Activated naive CD8-positive, alpha-beta T cell treated with anti-CD3 and anti-CD28 coated beads, Interleukin-2, amount 50 U/mL, for 24 hours (primary cell): ENCODE data around the gene RGP1.

Source experiments
- ATAC-seq: fragments of 150-1000 bp; cut with Tn5 transposase; one replicate; pipeline ENCODE4 v1.10.0; 2021
- DNase-seq: peaks from one replicate; pipeline ENCODE4 v3.0.0; 2021
- H3K27ac Mint-ChIP-seq: one replicate; pipeline ENCODE4 v1.8.0; 2021; ENCODE audit warnings: mild to moderate bottlenecking, mixed read lengths
- H3K27me3 Mint-ChIP-seq: one replicate; pipeline ENCODE4 v1.8.0; 2021; ENCODE audit warnings: mixed read lengths
- H3K36me3 Mint-ChIP-seq: one replicate; pipeline ENCODE4 v1.8.0; 2021; ENCODE audit warnings: low read depth, mixed read lengths
- H3K4me1 Mint-ChIP-seq: one replicate; pipeline ENCODE4 v1.8.0; 2021; ENCODE audit warnings: mixed read lengths
- H3K4me3 Mint-ChIP-seq: one replicate; pipeline ENCODE4 v1.8.0; 2021; ENCODE audit warnings: mild to moderate bottlenecking, moderate library complexity, mixed read lengths
- H3K9me3 Mint-ChIP-seq: one replicate; pipeline ENCODE4 v1.8.0; 2021; ENCODE audit warnings: mixed read lengths

RGP1 gene

GRCh38 chr9:35763181-35763580 lies 14.1 kb downstream of the RGP1 start:
- H3K4me1 Mint-ChIP-seq: peaks cover 26% of the 10 kb centered on the region
- DNase-seq: no peak
- H3K27me3 Mint-ChIP-seq: no peaks in the 10 kb centered on the region
- H3K27ac Mint-ChIP-seq: no peak overlapping the region
- no peaks in the 10 kb centered on the region for H3K9me3 Mint-ChIP-seq
- H3K36me3 Mint-ChIP-seq: peaks cover 5% of the 10 kb centered on the region
- no peak overlapping the region for H3K4me3 Mint-ChIP-seq
- no peak for ATAC-seq

- DNase-seq (no peak), ATAC-seq (no peak)
- H3K9me3 Mint-ChIP-seq: no peaks in the 10 kb centered on the region
- H3K4me3 Mint-ChIP-seq: no peak overlapping the region
- H3K4me1 Mint-ChIP-seq: peaks cover 20% of the 10 kb centered on the region
- peaks cover 1% of the 10 kb centered on the region for H3K36me3 Mint-ChIP-seq
- H3K27me3 Mint-ChIP-seq: no peaks in the 10 kb centered on the region
- H3K27ac Mint-ChIP-seq: no peak overlapping the region
These were observed 14.7 kb downstream of the RGP1 start for GRCh38 chr9:35763803-35764202.

GRCh38 chr9:35766997-35767396 lies 17.9 kb downstream of the RGP1 start:
- no peak for DNase-seq
- Mint-ChIP-seq H3K27ac (no peak overlapping the region), H3K4me1 (peaks cover 5% of the 10 kb centered on the region), H3K9me3 (no peaks in the 10 kb centered on the region), H3K4me3 (no peak overlapping the region), H3K36me3 (no peaks in the 10 kb centered on the region), H3K27me3 (no peaks in the 10 kb centered on the region)
- no peak for ATAC-seq

- H3K9me3 Mint-ChIP-seq: no peaks in the 10 kb centered on the region
- H3K4me3 Mint-ChIP-seq: no peak overlapping the region
- H3K36me3 Mint-ChIP-seq: no peaks in the 10 kb centered on the region
- H3K4me1 Mint-ChIP-seq: peaks cover 5% of the 10 kb centered on the region
- DNase-seq (no peak), ATAC-seq (no peak)
- no peak overlapping the region for H3K27ac Mint-ChIP-seq
- H3K27me3 Mint-ChIP-seq: no peaks in the 10 kb centered on the region
These were observed 18.4 kb downstream of the RGP1 start for GRCh38 chr9:35767458-35767857.

- H3K27ac Mint-ChIP-seq: no peak overlapping the region
- H3K4me1 Mint-ChIP-seq: peaks cover 5% of the 10 kb centered on the region
- no peaks in the 10 kb centered on the region for H3K27me3 Mint-ChIP-seq
- DNase-seq (no peak), ATAC-seq (no peak)
- H3K36me3 Mint-ChIP-seq: no peaks in the 10 kb centered on the region
- H3K4me3 Mint-ChIP-seq: no peak overlapping the region
- H3K9me3 Mint-ChIP-seq: no peaks in the 10 kb centered on the region
These were observed 20.7 kb downstream of the RGP1 start for GRCh38 chr9:35769763-35770162.

GRCh38 chr9:35771075-35771433 lies 22.0 kb downstream of the RGP1 start:
- Mint-ChIP-seq H3K4me3 (no peak overlapping the region), H3K27ac (no peak overlapping the region), H3K9me3 (no peaks in the 10 kb centered on the region), H3K4me1 (peaks cover 8% of the 10 kb centered on the region), H3K36me3 (no peaks in the 10 kb centered on the region), H3K27me3 (no peaks in the 10 kb centered on the region)
- DNase-seq: no peak
- ATAC-seq: no peak

GRCh38 chr9:35771534-35771933 lies 22.4 kb downstream of the RGP1 start:
- no peak overlapping the region for H3K4me3 Mint-ChIP-seq
- no peak for DNase-seq
- H3K27ac Mint-ChIP-seq: no peak overlapping the region
- H3K9me3 Mint-ChIP-seq: no peaks in the 10 kb centered on the region
- no peaks in the 10 kb centered on the region for H3K27me3 Mint-ChIP-seq
- no peak for ATAC-seq
- H3K4me1 Mint-ChIP-seq: peaks cover 4% of the 10 kb centered on the region
- no peaks in the 10 kb centered on the region for H3K36me3 Mint-ChIP-seq

GRCh38 chr9:35771943-35772342 lies 22.9 kb downstream of the RGP1 start:
- Mint-ChIP-seq H3K27me3 (no peaks in the 10 kb centered on the region), H3K4me3 (no peak overlapping the region), H3K27ac (no peak overlapping the region), H3K4me1 (peaks cover 4% of the 10 kb centered on the region), H3K36me3 (no peaks in the 10 kb centered on the region), H3K9me3 (no peaks in the 10 kb centered on the region)
- no peak for ATAC-seq
- DNase-seq: no peak

GRCh38 chr9:35774907-35775635 lies 26.0 kb downstream of the RGP1 start:
- Mint-ChIP-seq H3K4me3 (no peak overlapping the region), H3K9me3 (no peaks in the 10 kb centered on the region), H3K36me3 (peaks cover 6% of the 10 kb centered on the region), H3K27ac (no peak overlapping the region), H3K4me1 (peaks cover 4% of the 10 kb centered on the region), H3K27me3 (no peaks in the 10 kb centered on the region)
- no peak for ATAC-seq
- DNase-seq: no peak

- H3K27me3 Mint-ChIP-seq: no peaks in the 10 kb centered on the region
- no peak for DNase-seq
- H3K27ac Mint-ChIP-seq: no peak overlapping the region
- H3K9me3 Mint-ChIP-seq: no peaks in the 10 kb centered on the region
- peaks cover 14% of the 10 kb centered on the region for H3K36me3 Mint-ChIP-seq
- no peak overlapping the region for H3K4me3 Mint-ChIP-seq
- ATAC-seq: no peak
- H3K4me1 Mint-ChIP-seq: peaks cover 4% of the 10 kb centered on the region
These were observed 26.9 kb downstream of the RGP1 start for GRCh38 chr9:35776018-35776417.

- Mint-ChIP-seq H3K36me3 (peaks cover 18% of the 10 kb centered on the region), H3K27ac (no peak overlapping the region), H3K9me3 (peaks cover 3% of the 10 kb centered on the region), H3K27me3 (no peaks in the 10 kb centered on the region), H3K4me3 (no peak overlapping the region), H3K4me1 (peaks cover 4% of the 10 kb centered on the region)
- DNase-seq (no peak), ATAC-seq (no peak)
These were observed 29.4 kb downstream of the RGP1 start for GRCh38 chr9:35778496-35778895.

- Mint-ChIP-seq H3K27me3 (no peaks in the 10 kb centered on the region), H3K9me3 (peaks cover 4% of the 10 kb centered on the region), H3K4me1 (no peaks in the 10 kb centered on the region), H3K36me3 (peaks cover 31% of the 10 kb centered on the region), H3K4me3 (no peak overlapping the region), H3K27ac (no peak overlapping the region)
- ATAC-seq: no peak
- no peak for DNase-seq
These were observed 32.0 kb downstream of the RGP1 start for GRCh38 chr9:35781066-35781465.

GRCh38 chr9:35783418-35783817 lies 34.3 kb downstream of the RGP1 start:
- no peak for ATAC-seq

GRCh38 chr9:35789541-35789940 lies 40.5 kb downstream of the RGP1 start:
- Mint-ChIP-seq H3K4me3 (no peak overlapping the region), H3K27me3 (no peaks in the 10 kb centered on the region), H3K36me3 (peaks cover 13% of the 10 kb centered on the region), H3K4me1 (no peaks in the 10 kb centered on the region), H3K9me3 (no peaks in the 10 kb centered on the region), H3K27ac (no peak overlapping the region)
- ATAC-seq: no peak
- no peak for DNase-seq

More at GRCh38 chr9:35783418-35783817, 34.3 kb downstream of the RGP1 start:
- peaks cover 32% of the 10 kb centered on the region for H3K36me3 Mint-ChIP-seq
- no peak for DNase-seq
- H3K27me3 Mint-ChIP-seq: no peaks in the 10 kb centered on the region
- H3K4me1 Mint-ChIP-seq: no peaks in the 10 kb centered on the region
- peaks cover 4% of the 10 kb centered on the region for H3K9me3 Mint-ChIP-seq
- no peak overlapping the region for H3K27ac Mint-ChIP-seq
- no peak overlapping the region for H3K4me3 Mint-ChIP-seq

GRCh38 chr9:35790025-35790384 lies 40.9 kb downstream of the RGP1 start:
- Mint-ChIP-seq H3K4me3 (no peak overlapping the region), H3K27me3 (no peaks in the 10 kb centered on the region), H3K9me3 (no peaks in the 10 kb centered on the region), H3K4me1 (no peaks in the 10 kb centered on the region), H3K36me3 (peaks cover 10% of the 10 kb centered on the region), H3K27ac (no peak overlapping the region)
- DNase-seq (no peak), ATAC-seq (no peak)
